Liver (tissue), 9 donors: ENCODE results near the gene IQCE. TPM values are rescaled to one million over a fixed set of nuclear protein-coding genes. Genes with fewer than 3 reads are reported as not detected.

Experiments
- DNase-seq: peaks from one replicate; pipeline ENCODE4 v3.0.0-alpha.2; 2017; ENCODE audit warnings: low spot score
- H3K27ac ChIP-seq, 2 donors: one replicate each; pipeline ENCODE4 v1.7.0; 2013; ENCODE audit warnings: inconsistent platforms in 2 of 2, low read length in 2 of 2, control low read depth in 1 of 2, low read depth in 1 of 2, mild to moderate bottlenecking in 1 of 2
- H3K27me3 ChIP-seq, 4 donors: one replicate each; pipeline versions ENCODE4 v1.6.1 to v1.7.0; 2013; ENCODE audit warnings: low read length in 3 of 4, inconsistent platforms in 1 of 4, mild to moderate bottlenecking in 1 of 4, moderate library complexity in 1 of 4; ENCODE audit not compliant: control insufficient read depth in 4 of 4, insufficient read depth in 4 of 4
- H3K36me3 ChIP-seq, 4 donors: one replicate each; pipeline versions ENCODE4 v1.6.1 to v1.7.0; 2013; ENCODE audit warnings: low read length in 3 of 4, mild to moderate bottlenecking in 3 of 4, low read depth in 1 of 4, moderate library complexity in 1 of 4; ENCODE audit not compliant: control insufficient read depth in 4 of 4, insufficient read depth in 3 of 4
- H3K4me1 ChIP-seq, 4 donors: one replicate each; pipeline versions ENCODE4 v1.6.1 to v1.7.0; 2013; ENCODE audit warnings: low read length in 3 of 4, mild to moderate bottlenecking in 3 of 4, moderate library complexity in 1 of 4; ENCODE audit not compliant: control insufficient read depth in 4 of 4, insufficient read depth in 4 of 4
- H3K4me3 ChIP-seq, 3 donors: one replicate each; pipeline versions ENCODE4 v1.6.1 to v1.7.0; 2013; ENCODE audit warnings: low read length in 3 of 3, control low read depth in 1 of 3, low read depth in 1 of 3, mild to moderate bottlenecking in 1 of 3
- H3K9ac ChIP-seq, 2 donors: one replicate each; pipeline ENCODE4 v1.7.0; 2013; ENCODE audit warnings: low read length in 2 of 2, mild to moderate bottlenecking in 2 of 2, moderate library complexity in 2 of 2, control low read depth in 1 of 2, low read depth in 1 of 2
- H3K9me3 ChIP-seq, 4 donors: one replicate each; pipeline versions ENCODE4 v1.6.1 to v1.7.0; 2013; ENCODE audit warnings: low read length in 3 of 4; ENCODE audit not compliant: control insufficient read depth in 4 of 4
- ATF3 ChIP-seq: IDR thresholded peaks from 2 replicates; pipeline ENCODE4 v1.6.1; 2016; ENCODE audit warnings: antibody characterized with exemption
- CTCF ChIP-seq: fragments of 150-350 bp; IDR thresholded peaks from 2 replicates; pipeline ENCODE4 v1.5.1; 2017; ENCODE audit warnings: improper control_type of control experiment, low read depth, low read length; ENCODE audit not compliant: missing input control
- EGR1 ChIP-seq, 2 donors: IDR thresholded peaks; 2 replicates each; pipeline ENCODE4 v1.6.1; 2016 to 2018; ENCODE audit warnings: antibody characterized with exemption in 2 of 2, low read depth in 2 of 2
- FOXA1 ChIP-seq: IDR thresholded peaks from 2 replicates; pipeline ENCODE4 v1.6.1; 2016; ENCODE audit warnings: antibody characterized with exemption
- FOXA2 ChIP-seq: IDR thresholded peaks from 2 replicates; pipeline ENCODE4 v1.6.1; 2016; ENCODE audit warnings: antibody characterized with exemption
- GABPA ChIP-seq, 2 donors: IDR thresholded peaks in 1 of 2; conservative IDR thresholded peaks in 1 of 2; 2 replicates each; pipeline ENCODE4 v1.6.1; 2016; ENCODE audit warnings: antibody characterized with exemption in 2 of 2, mild to moderate bottlenecking in 1 of 2, moderate library complexity in 1 of 2
- HNF4A ChIP-seq, 2 donors: conservative IDR thresholded peaks; 2 replicates each; pipeline ENCODE4 v1.6.1; 2016; ENCODE audit warnings: antibody characterized with exemption in 2 of 2, mild to moderate bottlenecking in 2 of 2
- MAX ChIP-seq: IDR thresholded peaks from 2 replicates; pipeline ENCODE4 v1.6.1; 2016; ENCODE audit warnings: antibody characterized with exemption
- NR2F2 ChIP-seq: IDR thresholded peaks from 2 replicates; pipeline ENCODE4 v1.6.1; 2016; ENCODE audit warnings: antibody characterized with exemption
- RAD21 ChIP-seq, 2 donors: IDR thresholded peaks; 2 replicates each; pipeline ENCODE4 v1.6.1; 2016; ENCODE audit warnings: antibody characterized with exemption in 2 of 2, mild to moderate bottlenecking in 2 of 2
- REST ChIP-seq: IDR thresholded peaks from 2 replicates; pipeline ENCODE4 v1.6.1; 2016; ENCODE audit warnings: antibody characterized with exemption, mild to moderate bottlenecking
- RXRA ChIP-seq, 2 donors: IDR thresholded peaks; 2 replicates each; pipeline ENCODE4 v1.6.1; 2017 to 2018; ENCODE audit warnings: antibody characterized with exemption in 2 of 2, mild to moderate bottlenecking in 1 of 2
- SP1 ChIP-seq: IDR thresholded peaks from 2 replicates; pipeline ENCODE4 v1.6.1; 2018; ENCODE audit warnings: antibody characterized with exemption, mild to moderate bottlenecking
- TAF1 ChIP-seq: conservative IDR thresholded peaks from 2 replicates; pipeline ENCODE4 v1.6.1; 2016; ENCODE audit warnings: antibody characterized with exemption, mild to moderate bottlenecking
- YY1 ChIP-seq: IDR thresholded peaks from 2 replicates; pipeline ENCODE4 v1.6.1; 2016; ENCODE audit warnings: antibody characterized with exemption, mild to moderate bottlenecking
- WGBS: extraction: QIAGEN DNeasy Blood & Tissue Kit; methylation state at CpG from one replicate; pipeline ENCODE4 v1.1.7; 2013; 5-methylcytosine and 5-hydroxymethylcytosine counted together
- polyA plus RNA-seq, 2 donors: library from polyadenylated mRNA; stranded (reverse) in 1 of 2; unstranded in 1 of 2; fragments of 200-250 nt in 1 of 2; fragments of >200 nt in 1 of 2; fragmentation: Nextera tagmentation in 1 of 2; extraction: Ambion mirVana in 1 of 2; gene quantifications; one replicate each; pipeline versions ENCODE4 v1.2.1 to v1.2.3, GENCODE V29; 2013 to 2015
- total RNA-seq, 2 donors: library from RNA; depleted of rRNA; stranded (reverse); fragments of >200 nt; gene quantifications; one replicate each; pipeline ENCODE4 v1.2.3, GENCODE V29; 2014
- donor health status: healthy.
- donor health status: healthy.
- donor health status: healthy.
- donor health status: healthy.
- donor health status: healthy.

IQCE gene
- total and polyA plus RNA-seq, 4 donors, result 2.1 to 5.9 (median 3.6) TPM

GRCh38 chr7:2661602-2662272 is 103.0 kb downstream of the IQCE start:
- WGBS, result 80% methylated on average over 43 of the region's 43 CpGs
- TF ChIP-seq ATF3, result no peak
- peak in 1 of 2 donors; percentile 58 for TF ChIP-seq RAD21 (IDR thresholded peaks at IDR 0.05)
- no peak for TF ChIP-seq REST
- TF ChIP-seq CTCF, result peak; percentile 22
- peak in 1 of 2 donors; percentile 25 for TF ChIP-seq RXRA (IDR thresholded peaks at IDR 0.05)
- no peaks in the 10 kb centered on the region for H3K9me3 ChIP-seq
- H3K27ac ChIP-seq, result peak overlapping the region; percentile 96
- peaks cover 15 to 51% (median 39%) of the 10 kb centered on the region in 4 donors for H3K4me1 ChIP-seq
- no peak for DNase-seq
- H3K9ac ChIP-seq, result no peak overlapping the region
- no peak overlapping the region for H3K4me3 ChIP-seq
- peaks cover 0 to 8% (median 3%) of the 10 kb centered on the region in 4 donors for H3K36me3 ChIP-seq
- no peaks in the 10 kb centered on the region for H3K27me3 ChIP-seq

- H3K27ac ChIP-seq, result peak overlapping the region; percentile 96
- TF ChIP-seq EGR1 (IDR thresholded peaks at IDR 0.05; ENCODE audit: low read depth in 2 of 2) (no peak), YY1 (no peak), SP1 (peak; percentile 29), HNF4A (conservative IDR thresholded peaks at IDR 0.05) (peak in 1 of 2 donors; percentile 32), CTCF (no peak), FOXA2 (no peak), RAD21 (IDR thresholded peaks at IDR 0.05) (no peak), NR2F2 (no peak), RXRA (IDR thresholded peaks at IDR 0.05) (peak in 1 of 2 donors; percentile 22), TAF1 (no peak), MAX (no peak), GABPA (IDR thresholded peaks at IDR 0.05 in 1 of 2, conservative IDR thresholded peaks at IDR 0.05 in 1 of 2) (no peak), FOXA1 (no peak)
- WGBS, result 46% methylated on average over 33 of the region's 33 CpGs
- DNase-seq, result no peak
- peaks cover 0 to 8% (median 3%) of the 10 kb centered on the region in 4 donors for H3K36me3 ChIP-seq
- peak overlapping the region in 1 of 2 donors; percentile 67 for H3K9ac ChIP-seq
- H3K4me1 ChIP-seq, result peaks cover 15 to 55% (median 42%) of the 10 kb centered on the region in 4 donors
- no peak overlapping the region for H3K4me3 ChIP-seq
- H3K27me3 ChIP-seq, result no peaks in the 10 kb centered on the region
- no peaks in the 10 kb centered on the region for H3K9me3 ChIP-seq
Observed at GRCh38 chr7:2662273-2663120, 103.7 kb downstream of the IQCE start.
